ENCODE measurements around the gene MSRB3. TPM values are rescaled to one million over a fixed set of nuclear protein-coding genes. Genes with fewer than 3 reads are reported as not detected.
A peak's percentile ranks its signal among the peaks of the same experiment; 100 is the strongest.

Gene MSRB3
- total and polyA plus RNA-seq, 8 donors = 10.7 to 142 (median 27.8) TPM

DNA sequence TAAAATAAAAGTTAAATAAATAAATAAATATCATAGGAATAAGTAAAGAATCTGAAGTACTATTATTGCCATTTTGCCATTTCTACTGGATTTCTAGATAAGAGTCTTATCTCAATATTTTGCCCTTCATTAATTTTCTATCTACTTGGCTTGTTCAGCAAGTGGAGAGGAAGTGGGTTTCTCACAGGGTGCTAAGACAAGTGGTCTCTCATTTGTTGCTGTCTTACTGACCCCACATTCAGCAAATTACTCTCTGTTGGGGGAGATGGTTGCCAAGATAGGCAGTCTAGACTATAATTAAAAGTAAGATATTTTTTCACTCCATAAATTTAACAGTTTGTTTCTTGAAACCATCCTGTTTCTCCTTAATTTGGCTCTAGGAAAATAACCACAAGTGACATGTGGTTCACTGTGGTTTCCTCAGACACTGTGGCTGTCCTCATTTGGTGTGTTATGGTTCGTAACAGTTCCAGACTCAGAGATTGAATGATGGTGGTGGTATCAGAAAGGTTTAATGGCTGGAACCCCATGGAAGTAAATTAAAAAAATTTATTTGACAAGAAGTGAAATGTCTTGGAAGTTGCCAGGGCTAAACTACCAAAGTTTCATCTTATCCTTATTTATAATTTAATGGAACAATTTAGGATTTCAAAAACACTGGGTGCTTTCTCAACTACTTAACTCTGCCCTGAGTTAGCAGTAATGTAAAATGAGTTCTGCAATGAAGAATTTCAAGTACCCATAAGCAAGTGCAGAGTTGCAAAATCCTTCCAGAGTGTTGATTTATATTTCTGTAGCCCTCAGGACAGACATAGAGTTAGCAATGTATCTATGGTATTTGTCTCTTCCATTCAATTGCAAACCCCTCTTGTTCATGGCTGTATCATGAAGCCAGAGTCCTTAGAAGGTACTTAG, 214.8 kb downstream of the MSRB3 start:
- H3K4me3 ChIP-seq = no peak overlapping the region
- WGBS, 5 donors = 68 to 86% (median 78%) methylated on average over 1 of the region's 1 CpG
- H3K27me3 ChIP-seq = no peaks in the 10 kb centered on the region
- TF ChIP-seq POLR2AphosphoS5 (IDR thresholded peaks at IDR 0.05) = no peak
- no peak for TF ChIP-seq EP300 (IDR thresholded peaks at IDR 0.05)
- no peak for TF ChIP-seq POLR2A (IDR thresholded peaks at IDR 0.05)
- TF ChIP-seq, protein P1, sequence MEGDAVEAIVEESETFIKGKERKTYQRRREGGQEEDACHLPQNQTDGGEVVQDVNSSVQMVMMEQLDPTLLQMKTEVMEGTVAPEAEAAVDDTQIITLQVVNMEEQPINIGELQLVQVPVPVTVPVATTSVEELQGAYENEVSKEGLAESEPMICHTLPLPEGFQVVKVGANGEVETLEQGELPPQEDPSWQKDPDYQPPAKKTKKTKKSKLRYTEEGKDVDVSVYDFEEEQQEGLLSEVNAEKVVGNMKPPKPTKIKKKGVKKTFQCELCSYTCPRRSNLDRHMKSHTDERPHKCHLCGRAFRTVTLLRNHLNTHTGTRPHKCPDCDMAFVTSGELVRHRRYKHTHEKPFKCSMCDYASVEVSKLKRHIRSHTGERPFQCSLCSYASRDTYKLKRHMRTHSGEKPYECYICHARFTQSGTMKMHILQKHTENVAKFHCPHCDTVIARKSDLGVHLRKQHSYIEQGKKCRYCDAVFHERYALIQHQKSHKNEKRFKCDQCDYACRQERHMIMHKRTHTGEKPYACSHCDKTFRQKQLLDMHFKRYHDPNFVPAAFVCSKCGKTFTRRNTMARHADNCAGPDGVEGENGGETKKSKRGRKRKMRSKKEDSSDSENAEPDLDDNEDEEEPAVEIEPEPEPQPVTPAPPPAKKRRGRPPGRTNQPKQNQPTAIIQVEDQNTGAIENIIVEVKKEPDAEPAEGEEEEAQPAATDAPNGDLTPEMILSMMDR (IDR thresholded peaks at IDR 0.05) = no peak
- no peaks in the 10 kb centered on the region for H3K4me1 ChIP-seq
- intact Hi-C loops (cut with DNase I; ENCODE audit: low total_unique reads) = no loop called here
- H3K27ac ChIP-seq = no peak overlapping the region
- no peak for DNase-seq
- no peaks in the 10 kb centered on the region for H3K36me3 ChIP-seq
- H3K9me3 ChIP-seq = no peaks in the 10 kb centered on the region

DNA sequence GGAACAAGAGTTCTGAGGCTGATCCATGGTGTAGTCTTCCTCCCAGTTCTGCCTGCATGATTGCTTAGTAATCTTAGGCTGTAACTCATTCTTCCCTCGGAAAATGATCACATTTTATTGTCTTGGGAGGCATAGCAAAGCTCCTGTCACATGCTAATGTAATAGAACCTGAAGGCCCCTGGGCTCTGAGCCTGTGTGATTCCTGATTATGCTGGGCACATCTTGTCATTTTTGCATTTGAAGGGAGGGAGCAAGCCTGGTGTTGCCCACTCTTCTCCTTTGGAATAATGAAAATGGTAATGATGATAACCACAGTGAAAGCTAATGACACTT, 215.4 kb downstream of the MSRB3 start:
- Histone ChIP-seq H3K27me3 (no peaks in the 10 kb centered on the region), H3K9me3 (no peaks in the 10 kb centered on the region), H3K36me3 (no peaks in the 10 kb centered on the region), H3K27ac (no peak overlapping the region), H3K4me1 (no peaks in the 10 kb centered on the region), H3K4me3 (no peak overlapping the region)
- no peak for DNase-seq
- 70 to 86% (median 80%) methylated on average over 1 of the region's 1 CpG for WGBS, 5 donors
- TF ChIP-seq, protein P1 (IDR thresholded peaks at IDR 0.05) = no peak
- TF ChIP-seq POLR2A (IDR thresholded peaks at IDR 0.05) = no peak
- no peak for TF ChIP-seq EP300 (IDR thresholded peaks at IDR 0.05)
- no peak for TF ChIP-seq POLR2AphosphoS5 (IDR thresholded peaks at IDR 0.05)
- intact Hi-C loops (cut with DNase I; ENCODE audit: low total_unique reads) = no loop called here

DNA sequence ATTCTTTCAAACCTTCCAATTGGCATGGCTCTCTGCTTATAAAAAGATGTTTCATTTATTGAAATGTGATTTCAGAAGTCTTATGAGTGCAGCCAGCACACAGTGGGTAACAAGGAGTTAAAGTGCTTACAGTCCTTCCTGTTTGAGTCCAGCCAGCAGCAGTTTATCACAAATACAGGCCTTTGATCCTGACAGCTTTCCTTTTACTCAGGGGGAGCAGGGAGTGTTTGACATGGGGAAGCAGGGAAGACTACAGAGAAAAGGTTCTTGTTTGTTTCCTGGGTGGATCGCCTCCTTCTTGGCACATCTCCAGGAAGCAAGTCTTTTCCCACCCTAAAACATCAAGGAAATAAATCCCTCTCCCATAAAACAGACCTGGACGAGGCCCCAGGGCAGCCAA, 216.1 kb downstream of the MSRB3 start:
- H3K36me3 ChIP-seq = no peaks in the 10 kb centered on the region
- WGBS, 5 donors = 14 to 48% (median 31%) methylated on average over 2 of the region's 2 CpGs
- no peak overlapping the region for H3K27ac ChIP-seq
- no peaks in the 10 kb centered on the region for H3K9me3 ChIP-seq
- intact Hi-C loops (cut with DNase I; ENCODE audit: low total_unique reads) = no loop called here
- DNase-seq = peak in 1 of 2 donors; percentile 55
- H3K4me1 ChIP-seq = no peaks in the 10 kb centered on the region
- no peaks in the 10 kb centered on the region for H3K27me3 ChIP-seq
- no peak for TF ChIP-seq POLR2A (IDR thresholded peaks at IDR 0.05)
- TF ChIP-seq, protein P1 (IDR thresholded peaks at IDR 0.05) = no peak
- TF ChIP-seq EP300 (IDR thresholded peaks at IDR 0.05) = no peak
- TF ChIP-seq POLR2AphosphoS5 (IDR thresholded peaks at IDR 0.05) = no peak
- H3K4me3 ChIP-seq = no peak overlapping the region

DNA sequence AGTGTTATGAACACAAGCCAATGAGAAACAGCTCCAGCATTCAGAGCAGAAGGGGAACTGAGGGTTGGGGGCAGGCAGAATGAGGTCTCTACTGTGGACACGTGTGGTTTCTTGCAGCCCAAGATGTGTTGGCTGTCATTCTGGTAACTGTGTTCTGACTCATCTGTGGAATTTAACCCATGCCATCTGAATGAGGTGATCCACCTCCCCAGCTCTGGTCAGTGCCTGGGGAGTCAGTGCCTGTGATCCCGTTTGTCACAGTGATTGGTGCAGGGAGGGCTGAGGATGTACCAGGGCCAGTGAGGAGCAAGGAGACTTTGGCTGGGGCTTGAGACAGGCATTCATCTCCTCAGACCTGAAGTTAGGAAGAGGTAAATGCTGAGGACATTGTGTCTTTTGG, 216.8 kb downstream of the MSRB3 start:
- intact Hi-C loops (cut with DNase I; ENCODE audit: low total_unique reads) = no loop called here
- 51 to 74% (median 65%) methylated on average over 2 of the region's 2 CpGs for WGBS, 5 donors
- Histone ChIP-seq H3K27ac (no peak overlapping the region), H3K36me3 (no peaks in the 10 kb centered on the region), H3K9me3 (no peaks in the 10 kb centered on the region), H3K4me3 (no peak overlapping the region), H3K27me3 (no peaks in the 10 kb centered on the region), H3K4me1 (peaks cover 0 to 1% (median 0%) of the 10 kb centered on the region in 4 donors)
- no peak for DNase-seq
- TF ChIP-seq POLR2AphosphoS5 (IDR thresholded peaks at IDR 0.05) = no peak
- no peak for TF ChIP-seq POLR2A (IDR thresholded peaks at IDR 0.05)
- no peak for TF ChIP-seq EP300 (IDR thresholded peaks at IDR 0.05)
- TF ChIP-seq, protein P1 (IDR thresholded peaks at IDR 0.05) = no peak
